Neural cell (in vitro differentiated cells): ENCODE data around the gene NISCH. TPM values are rescaled to one million over a fixed set of nuclear protein-coding genes. Genes with fewer than 3 reads are reported as not detected.

Experiments
- H2AFZ ChIP-seq: fragments of 200-600, 300-800 bp; sonication (generic), shearing (Covaris generic); 2 replicates; pipeline ENCODE4 v1.6.0; 2014; ENCODE audit warnings: low read depth, mild to moderate bottlenecking, antibody characterized with exemption, low read length, moderate library complexity
- H3F3A ChIP-seq: fragments of 200-600 bp; shearing (Covaris generic); 2 replicates; pipeline ENCODE4 v1.6.1; 2016; ENCODE audit warnings: mild to moderate bottlenecking, moderate library complexity, mixed read lengths, antibody characterized with exemption, low read length; ENCODE audit not compliant: insufficient read depth, poor library complexity, severe bottlenecking
- H3K27ac ChIP-seq: fragments of 200-600, 300-800 bp; sonication (generic), shearing (Covaris generic); 2 replicates; pipeline ENCODE4 v1.5.1; 2014; ENCODE audit warnings: mild to moderate bottlenecking, low read length, moderate library complexity
- H3K27me3 ChIP-seq: fragments of 300-800, 200-600 bp; sonication (generic), shearing (Covaris generic); 2 replicates; pipeline ENCODE4 v1.6.0; 2014; ENCODE audit warnings: mild to moderate bottlenecking, low read depth, low read length, moderate library complexity; ENCODE audit not compliant: insufficient read depth
- H3K36me3 ChIP-seq: fragments of 300-800, 200-600 bp; sonication (generic), shearing (Covaris generic); 2 replicates; pipeline ENCODE4 v1.5.1; 2014; ENCODE audit warnings: mild to moderate bottlenecking, antibody characterized with exemption, low read length, moderate library complexity; ENCODE audit not compliant: insufficient read depth
- H3K4me2 ChIP-seq: fragments of 300-800, 200-600 bp; sonication (generic), shearing (Covaris generic); 2 replicates; pipeline ENCODE4 v1.6.0; 2014; ENCODE audit warnings: mild to moderate bottlenecking, low read length
- H3K4me3 ChIP-seq: fragments of 300-800, 200-600 bp; sonication (generic), shearing (Covaris generic); 2 replicates; pipeline ENCODE4 v1.5.1; 2014; ENCODE audit warnings: mild to moderate bottlenecking, low read length, moderate library complexity
- H3K79me2 ChIP-seq: fragments of 200-600 bp; shearing (Covaris generic); replicated peaks from 2 replicates; pipeline ENCODE4 v1.6.0; 2014; ENCODE audit warnings: mild to moderate bottlenecking, low read length, moderate library complexity; ENCODE audit not compliant: insufficient read depth
- H3K9ac ChIP-seq: fragments of 300-800, 200-600 bp; sonication (generic), shearing (Covaris generic); 2 replicates; pipeline ENCODE4 v1.6.1; 2016; ENCODE audit warnings: mild to moderate bottlenecking, low read length, mixed read lengths
- H3K9me2 ChIP-seq: fragments of 200-600 bp; shearing (Covaris generic); 2 replicates; pipeline ENCODE4 v1.6.1; 2016; ENCODE audit warnings: mild to moderate bottlenecking, low read length, mixed read lengths; ENCODE audit not compliant: insufficient read depth
- H3K9me3 ChIP-seq: fragments of 200-600, 300-800 bp; sonication (generic), shearing (Covaris generic); 2 replicates; pipeline ENCODE4 v1.6.1; 2016; ENCODE audit warnings: mild to moderate bottlenecking, mixed run types, low read length, moderate library complexity, mixed read lengths
- H4K20me1 ChIP-seq: fragments of 200-600 bp; shearing (Covaris generic); 2 replicates; pipeline ENCODE4 v1.6.1; 2016; ENCODE audit warnings: mild to moderate bottlenecking, mixed run types; ENCODE audit not compliant: insufficient read depth
- CTCF ChIP-seq: fragments of 450-650 bp; IDR thresholded peaks from 2 replicates; pipeline ENCODE4 v1.5.1; 2014; ENCODE audit warnings: antibody characterized with exemption, mild to moderate bottlenecking, moderate library complexity; ENCODE audit not compliant: poor library complexity, severe bottlenecking
- EP300 ChIP-seq: fragments of 450-650 bp; conservative IDR thresholded peaks from 2 replicates; pipeline ENCODE4 v1.6.1; 2014; ENCODE audit warnings: antibody characterized with exemption, mild to moderate bottlenecking, moderate library complexity; ENCODE audit not compliant: poor library complexity, severe bottlenecking
- EZH2 ChIP-seq: fragments of 200-600, 300-800 bp; shearing (Covaris generic), sonication (generic); IDR thresholded peaks from 2 replicates; pipeline ENCODE4 v1.6.1; 2014; ENCODE audit warnings: antibody characterized with exemption, low read length, borderline replicate concordance, mild to moderate bottlenecking; ENCODE audit not compliant: insufficient read depth, poor library complexity, severe bottlenecking
- MXI1 ChIP-seq: fragments of 450-650 bp; conservative IDR thresholded peaks from 2 replicates; pipeline ENCODE4 v1.6.1; 2014; ENCODE audit warnings: antibody characterized with exemption, mild to moderate bottlenecking; ENCODE audit not compliant: poor library complexity, severe bottlenecking
- POLR2AphosphoS5 ChIP-seq: IDR thresholded peaks from 2 replicates; pipeline ENCODE4 v1.6.1; 2012
- RAD21 ChIP-seq: fragments of 450-650 bp; conservative IDR thresholded peaks from 2 replicates; pipeline ENCODE4 v1.6.1; 2014; ENCODE audit warnings: antibody characterized with exemption, mild to moderate bottlenecking, moderate library complexity
- REST ChIP-seq: IDR thresholded peaks from 2 replicates; pipeline ENCODE4 v1.6.1; 2012; ENCODE audit warnings: borderline replicate concordance
- SMC3 ChIP-seq: fragments of 450-650 bp; conservative IDR thresholded peaks from 2 replicates; pipeline ENCODE4 v1.6.1; 2014; ENCODE audit warnings: antibody characterized with exemption, mild to moderate bottlenecking, moderate library complexity; ENCODE audit not compliant: poor library complexity
- TAF1 ChIP-seq: IDR thresholded peaks from 2 replicates; pipeline ENCODE4 v1.6.1; 2012; ENCODE audit warnings: low read depth
- polyA plus RNA-seq: library from polyadenylated mRNA; depleted of rRNA; stranded (reverse); fragments of >200 nt; gene quantifications from 2 replicates; pipeline ENCODE4 v1.2.3, GENCODE V29; 2014

Gene NISCH
- polyA plus RNA-seq, 1 donor from 2014 or later = 88.9 TPM

GRCh38 chr3:52451237-52452083, 3.9 kb upstream of the NISCH start:
- H3K27ac ChIP-seq = no peak overlapping the region
- no peaks in the 10 kb centered on the region for H3K27me3 ChIP-seq
- no peak overlapping the region for H3K4me2 ChIP-seq
- H3K9me3 ChIP-seq = no peaks in the 10 kb centered on the region
- no peak overlapping the region for H3K9ac ChIP-seq
- peaks cover 5% of the 10 kb centered on the region for H3K79me2 ChIP-seq
- H4K20me1 ChIP-seq = no peaks in the 10 kb centered on the region
- no peak for TF ChIP-seq POLR2AphosphoS5
- no peak for TF ChIP-seq SMC3
- TF ChIP-seq MXI1 = no peak
- TF ChIP-seq EZH2 = no peak
- no peak overlapping the region for H3K4me3 ChIP-seq
- no peaks in the 10 kb centered on the region for H3K9me2 ChIP-seq
- H3K36me3 ChIP-seq = no peaks in the 10 kb centered on the region
- no peak overlapping the region for H2AFZ ChIP-seq
- peaks cover 6% of the 10 kb centered on the region for H3F3A ChIP-seq

DNA sequence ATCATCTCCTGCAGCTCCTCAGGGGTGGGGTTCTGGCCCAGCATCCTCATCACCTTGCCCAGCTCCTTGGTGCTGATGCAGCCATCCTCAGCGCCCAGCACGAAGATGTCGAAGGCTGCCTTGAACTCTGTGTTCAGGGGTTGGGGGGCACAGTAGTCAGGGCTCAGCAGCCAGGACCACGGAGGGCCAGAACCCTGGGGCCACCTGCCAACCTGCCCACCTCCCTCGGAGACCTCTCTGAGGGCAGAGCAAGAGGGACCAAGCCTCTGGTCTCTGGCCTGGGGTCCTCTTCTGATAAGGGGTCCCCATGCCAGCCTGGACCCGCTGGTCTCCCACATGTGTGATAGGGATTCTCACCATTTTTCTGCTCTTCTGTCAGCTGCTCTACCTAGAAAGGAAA, 3.3 kb upstream of the NISCH start:
- no peaks in the 10 kb centered on the region for H3K27me3 ChIP-seq
- no peak overlapping the region for H3K27ac ChIP-seq
- no peaks in the 10 kb centered on the region for H4K20me1 ChIP-seq
- H2AFZ ChIP-seq = no peak overlapping the region
- H3K4me2 ChIP-seq = no peak overlapping the region
- peaks cover 11% of the 10 kb centered on the region for H3K79me2 ChIP-seq
- H3K9me2 ChIP-seq = no peaks in the 10 kb centered on the region
- H3K9me3 ChIP-seq = no peaks in the 10 kb centered on the region
- no peak overlapping the region for H3K9ac ChIP-seq
- H3K36me3 ChIP-seq = no peaks in the 10 kb centered on the region
- no peak overlapping the region for H3K4me3 ChIP-seq
- peaks cover 6% of the 10 kb centered on the region for H3F3A ChIP-seq
- no peak for TF ChIP-seq REST
- TF ChIP-seq SMC3 = no peak
- no peak for TF ChIP-seq POLR2AphosphoS5
- no peak for TF ChIP-seq MXI1
- TF ChIP-seq EP300 = no peak
- no peak for TF ChIP-seq EZH2
- no peak for TF ChIP-seq RAD21
- no peak for TF ChIP-seq TAF1
- no peak for TF ChIP-seq CTCF
